Measurements from ENCODE around the gene NFYC. TPM values are rescaled to one million over a fixed set of nuclear protein-coding genes. Genes with fewer than 3 reads are reported as not detected.

Gene NFYC
- polyA plus RNA-seq, 1 of the 3 experiments (the other 2 are of a cell fraction), result 72.4 TPM

DNA sequence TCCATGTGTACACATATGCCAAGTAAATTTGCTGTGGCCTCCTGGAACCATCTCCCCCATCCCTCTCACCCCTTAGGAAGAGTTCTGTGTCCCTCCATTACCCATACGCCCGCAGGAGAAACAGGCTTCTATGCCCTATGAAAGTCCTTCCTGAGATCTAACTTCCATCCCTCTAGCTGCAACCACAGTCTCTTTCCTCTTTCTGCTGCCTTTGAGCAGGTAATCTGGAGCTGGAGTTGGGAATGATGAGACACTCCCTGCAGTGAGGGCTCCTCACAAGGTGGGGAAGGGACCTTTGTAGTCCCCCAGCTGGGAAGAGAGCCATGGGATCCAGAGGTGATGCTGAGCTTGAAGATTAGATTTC lies 90.1 kb downstream of the NFYC start (continued):
- TF ChIP-seq, protein P1, sequence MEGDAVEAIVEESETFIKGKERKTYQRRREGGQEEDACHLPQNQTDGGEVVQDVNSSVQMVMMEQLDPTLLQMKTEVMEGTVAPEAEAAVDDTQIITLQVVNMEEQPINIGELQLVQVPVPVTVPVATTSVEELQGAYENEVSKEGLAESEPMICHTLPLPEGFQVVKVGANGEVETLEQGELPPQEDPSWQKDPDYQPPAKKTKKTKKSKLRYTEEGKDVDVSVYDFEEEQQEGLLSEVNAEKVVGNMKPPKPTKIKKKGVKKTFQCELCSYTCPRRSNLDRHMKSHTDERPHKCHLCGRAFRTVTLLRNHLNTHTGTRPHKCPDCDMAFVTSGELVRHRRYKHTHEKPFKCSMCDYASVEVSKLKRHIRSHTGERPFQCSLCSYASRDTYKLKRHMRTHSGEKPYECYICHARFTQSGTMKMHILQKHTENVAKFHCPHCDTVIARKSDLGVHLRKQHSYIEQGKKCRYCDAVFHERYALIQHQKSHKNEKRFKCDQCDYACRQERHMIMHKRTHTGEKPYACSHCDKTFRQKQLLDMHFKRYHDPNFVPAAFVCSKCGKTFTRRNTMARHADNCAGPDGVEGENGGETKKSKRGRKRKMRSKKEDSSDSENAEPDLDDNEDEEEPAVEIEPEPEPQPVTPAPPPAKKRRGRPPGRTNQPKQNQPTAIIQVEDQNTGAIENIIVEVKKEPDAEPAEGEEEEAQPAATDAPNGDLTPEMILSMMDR (IDR thresholded peaks at IDR 0.05), result no peak
- no peak for TF ChIP-seq YY1 (IDR thresholded peaks at IDR 0.05; ENCODE audit: low read depth)
- TF ChIP-seq RFX5 (IDR thresholded peaks at IDR 0.05; ENCODE audit: low read length), result no peak
- no peak for TF ChIP-seq TEAD4 (IDR thresholded peaks at IDR 0.05; ENCODE audit: borderline replicate concordance, insufficient read depth)

DNA sequence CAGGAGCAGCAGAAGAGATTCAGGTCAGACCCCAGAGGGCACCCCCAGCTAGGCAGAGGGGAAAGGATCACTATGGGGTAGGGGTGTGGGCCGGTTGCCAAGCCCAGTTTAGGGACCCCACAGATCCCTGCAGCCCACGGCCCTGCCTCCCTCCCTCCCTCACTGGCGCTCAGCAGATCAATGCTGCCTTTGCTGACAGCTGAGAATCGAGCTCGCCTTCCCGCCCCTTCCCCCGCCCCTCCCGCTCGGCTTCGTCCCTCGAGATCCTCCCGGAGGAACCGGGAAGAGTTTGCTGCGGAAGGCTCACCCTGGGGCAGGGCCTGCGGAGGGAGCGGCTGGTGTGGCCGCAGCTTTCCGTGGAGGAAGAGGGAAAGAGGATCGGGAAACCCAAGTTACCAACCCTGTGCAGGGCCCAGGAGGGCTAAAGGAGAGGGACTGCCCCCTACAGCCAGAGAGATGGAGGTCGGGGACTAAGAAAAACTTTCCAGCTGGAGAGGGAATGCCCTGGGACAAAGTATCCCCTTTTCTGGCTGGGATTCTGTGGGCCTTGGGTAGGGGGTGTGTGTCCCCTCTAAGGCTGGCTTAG lies 91.0 kb downstream of the NFYC start:
- H3K4me2 ChIP-seq, result no peak overlapping the region

More for the DNA sequence above, 91.0 kb downstream of the NFYC start:
- Histone ChIP-seq H3K79me2 (ENCODE audit: insufficient read depth) (no peaks in the 10 kb centered on the region), H3F3A (replicated peaks; ENCODE audit: insufficient read depth) (no peaks in the 10 kb centered on the region), H3K9me3 (peaks cover under 1% of the 10 kb centered on the region; the same call in 1 of the 2 replicates), H3K27me3 (ENCODE audit: insufficient read depth) (no peaks in the 10 kb centered on the region), H3K9me2 (no peaks in the 10 kb centered on the region), H3K9ac (no peak overlapping the region), H4K20me1 (ENCODE audit: insufficient read depth) (no peaks in the 10 kb centered on the region), H3K27ac (ENCODE audit: low read depth in 2 of 2, low read length in 1 of 2) (no peak overlapping the region), H3K4me1 (ENCODE audit: control insufficient read depth in 1 of 2, insufficient read depth in 2 of 2, low read depth in 1 of 2, low read length in 1 of 2) (peaks cover 0 to 7% of the 10 kb centered on the region in 2 experiments; a peak in 1 of 4 replicates), H2AFZ (ENCODE audit: low read depth) (no peak overlapping the region), H3K4me3 (ENCODE audit: low read depth in 2 of 2, low read length in 1 of 2) (no peak overlapping the region), H3K36me3 (replicated peaks in 1 of 2; ENCODE audit: control insufficient read depth in 1 of 2, insufficient read depth in 2 of 2, low read length in 1 of 2) (peaks cover 0 to under 1% of the 10 kb centered on the region in 2 experiments)
- DNase-seq, result no peak
- TF ChIP-seq CHD2 (IDR thresholded peaks at IDR 0.05; ENCODE audit: low read length, partially characterized antibody), result no peak
- no peak for TF ChIP-seq TAF1 (IDR thresholded peaks at IDR 0.05; ENCODE audit: borderline replicate concordance, low read depth, low read length)
- TF ChIP-seq MEF2A (IDR thresholded peaks at IDR 0.05; ENCODE audit: borderline replicate concordance, low read depth), result no peak
- no peak for TF ChIP-seq EZH2phosphoT487 (IDR thresholded peaks at IDR 0.05; ENCODE audit: borderline replicate concordance, low read depth)
- no peak for TF ChIP-seq TCF12 (IDR thresholded peaks at IDR 0.05)
- no peak for TF ChIP-seq EP300 (IDR thresholded peaks at IDR 0.05; ENCODE audit: borderline replicate concordance in 1 of 2, low read depth in 1 of 2, low read length in 1 of 2)
- TF ChIP-seq, protein P2, sequence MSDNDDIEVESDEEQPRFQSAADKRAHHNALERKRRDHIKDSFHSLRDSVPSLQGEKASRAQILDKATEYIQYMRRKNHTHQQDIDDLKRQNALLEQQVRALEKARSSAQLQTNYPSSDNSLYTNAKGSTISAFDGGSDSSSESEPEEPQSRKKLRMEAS (IDR thresholded peaks at IDR 0.05; ENCODE audit: low read depth), result no peak
- no peak for TF ChIP-seq ELF1 (IDR thresholded peaks at IDR 0.05)
- TF ChIP-seq, protein P3, sequence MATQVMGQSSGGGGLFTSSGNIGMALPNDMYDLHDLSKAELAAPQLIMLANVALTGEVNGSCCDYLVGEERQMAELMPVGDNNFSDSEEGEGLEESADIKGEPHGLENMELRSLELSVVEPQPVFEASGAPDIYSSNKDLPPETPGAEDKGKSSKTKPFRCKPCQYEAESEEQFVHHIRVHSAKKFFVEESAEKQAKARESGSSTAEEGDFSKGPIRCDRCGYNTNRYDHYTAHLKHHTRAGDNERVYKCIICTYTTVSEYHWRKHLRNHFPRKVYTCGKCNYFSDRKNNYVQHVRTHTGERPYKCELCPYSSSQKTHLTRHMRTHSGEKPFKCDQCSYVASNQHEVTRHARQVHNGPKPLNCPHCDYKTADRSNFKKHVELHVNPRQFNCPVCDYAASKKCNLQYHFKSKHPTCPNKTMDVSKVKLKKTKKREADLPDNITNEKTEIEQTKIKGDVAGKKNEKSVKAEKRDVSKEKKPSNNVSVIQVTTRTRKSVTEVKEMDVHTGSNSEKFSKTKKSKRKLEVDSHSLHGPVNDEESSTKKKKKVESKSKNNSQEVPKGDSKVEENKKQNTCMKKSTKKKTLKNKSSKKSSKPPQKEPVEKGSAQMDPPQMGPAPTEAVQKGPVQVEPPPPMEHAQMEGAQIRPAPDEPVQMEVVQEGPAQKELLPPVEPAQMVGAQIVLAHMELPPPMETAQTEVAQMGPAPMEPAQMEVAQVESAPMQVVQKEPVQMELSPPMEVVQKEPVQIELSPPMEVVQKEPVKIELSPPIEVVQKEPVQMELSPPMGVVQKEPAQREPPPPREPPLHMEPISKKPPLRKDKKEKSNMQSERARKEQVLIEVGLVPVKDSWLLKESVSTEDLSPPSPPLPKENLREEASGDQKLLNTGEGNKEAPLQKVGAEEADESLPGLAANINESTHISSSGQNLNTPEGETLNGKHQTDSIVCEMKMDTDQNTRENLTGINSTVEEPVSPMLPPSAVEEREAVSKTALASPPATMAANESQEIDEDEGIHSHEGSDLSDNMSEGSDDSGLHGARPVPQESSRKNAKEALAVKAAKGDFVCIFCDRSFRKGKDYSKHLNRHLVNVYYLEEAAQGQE (IDR thresholded peaks at IDR 0.05; ENCODE audit: low read depth, low read length), result no peak
- TF ChIP-seq, protein P4, sequence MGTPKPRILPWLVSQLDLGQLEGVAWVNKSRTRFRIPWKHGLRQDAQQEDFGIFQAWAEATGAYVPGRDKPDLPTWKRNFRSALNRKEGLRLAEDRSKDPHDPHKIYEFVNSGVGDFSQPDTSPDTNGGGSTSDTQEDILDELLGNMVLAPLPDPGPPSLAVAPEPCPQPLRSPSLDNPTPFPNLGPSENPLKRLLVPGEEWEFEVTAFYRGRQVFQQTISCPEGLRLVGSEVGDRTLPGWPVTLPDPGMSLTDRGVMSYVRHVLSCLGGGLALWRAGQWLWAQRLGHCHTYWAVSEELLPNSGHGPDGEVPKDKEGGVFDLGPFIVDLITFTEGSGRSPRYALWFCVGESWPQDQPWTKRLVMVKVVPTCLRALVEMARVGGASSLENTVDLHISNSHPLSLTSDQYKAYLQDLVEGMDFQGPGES (IDR thresholded peaks at IDR 0.05; ENCODE audit: low read depth, low read length), result no peak
- no peak for TF ChIP-seq TEAD4 (IDR thresholded peaks at IDR 0.05; ENCODE audit: borderline replicate concordance, insufficient read depth)
- TF ChIP-seq, protein P5, sequence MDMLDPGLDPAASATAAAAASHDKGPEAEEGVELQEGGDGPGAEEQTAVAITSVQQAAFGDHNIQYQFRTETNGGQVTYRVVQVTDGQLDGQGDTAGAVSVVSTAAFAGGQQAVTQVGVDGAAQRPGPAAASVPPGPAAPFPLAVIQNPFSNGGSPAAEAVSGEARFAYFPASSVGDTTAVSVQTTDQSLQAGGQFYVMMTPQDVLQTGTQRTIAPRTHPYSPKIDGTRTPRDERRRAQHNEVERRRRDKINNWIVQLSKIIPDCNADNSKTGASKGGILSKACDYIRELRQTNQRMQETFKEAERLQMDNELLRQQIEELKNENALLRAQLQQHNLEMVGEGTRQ (IDR thresholded peaks at IDR 0.05; ENCODE audit: borderline replicate concordance, low read depth, low read length), result no peak
- TF ChIP-seq POLR2AphosphoS5 (IDR thresholded peaks at IDR 0.05; ENCODE audit: low read depth, low read length), result no peak
- ChIA-PET CTCF (interaction anchor here (0.6 to 2.4 kb wide), 7 partner anchors 9 to 170 kb away, joined by 3 to 17 read pairs (median 4); no protein-coding TSS in a partner anchor), POLR2A (interaction anchor here (1.2 kb wide), 1 partner anchor 12 kb away, joined by 3 read pairs; no protein-coding TSS in a partner anchor)
- 83% methylated on average over 20 of the region's 20 CpGs for WGBS (ENCODE audit: low lambda C conversion rate)

Measured in SK-N-SH (cell line).